ENCODE data around the gene KIF21B.

KIF21B gene

DNA sequence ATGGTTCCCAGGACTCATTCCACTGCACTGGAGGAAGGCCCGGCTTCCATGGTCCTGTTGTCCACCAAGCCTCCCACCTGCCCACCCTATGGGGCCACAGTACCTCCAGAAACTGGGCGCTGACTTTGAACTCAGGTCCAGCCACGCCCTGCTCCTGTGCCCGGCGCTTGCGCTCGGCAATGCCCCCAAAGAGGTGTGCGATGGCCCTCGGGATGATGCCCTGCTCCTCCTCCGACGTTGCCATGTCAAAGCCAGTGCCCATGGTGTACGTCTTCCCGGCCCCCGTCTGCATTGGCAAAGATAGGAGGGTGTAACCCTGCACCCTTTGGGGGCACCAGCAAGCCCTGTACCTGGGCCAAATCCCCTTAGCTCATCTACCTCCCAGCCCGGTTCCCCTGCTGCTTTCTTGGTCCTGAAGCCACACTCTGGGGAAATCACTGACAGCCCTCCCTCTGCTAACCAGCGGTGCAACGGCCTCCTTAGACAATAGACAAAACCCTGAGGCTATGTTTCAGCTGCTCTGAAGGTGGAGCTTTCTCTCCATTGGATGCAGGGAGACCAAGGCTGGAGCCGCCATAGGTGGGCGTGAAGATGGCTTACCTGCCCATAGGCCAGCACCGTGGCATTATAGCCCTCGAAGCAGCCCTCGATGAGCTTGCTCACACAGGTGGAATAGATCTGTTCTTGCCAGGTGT is 14.7 kb downstream of the KIF21B start:
- Histone ChIP-seq H3K4me2 (ENCODE audit: low read length) (no peak overlapping the region), H3K9me3 (ENCODE audit: low read length) (no peaks in the 10 kb centered on the region), H3K4me1 (ENCODE audit: insufficient read depth, low read length, severe bottlenecking) (no peaks in the 10 kb centered on the region), H3K27me3 (ENCODE audit: insufficient read depth, low read length) (no peaks in the 10 kb centered on the region), H3K9ac (ENCODE audit: low read length) (no peak overlapping the region), H3K4me3 (ENCODE audit: low read depth, low read length, poor library complexity, severe bottlenecking) (no peak overlapping the region), H3F3A (ENCODE audit: insufficient read depth, low read length) (no peaks in the 10 kb centered on the region), H3K9me2 (ENCODE audit: low read depth, low read length) (no peaks in the 10 kb centered on the region), H3K36me3 (ENCODE audit: insufficient read depth, low read length) (no peaks in the 10 kb centered on the region), H4K20me1 (ENCODE audit: insufficient read depth, low read length) (no peaks in the 10 kb centered on the region), H2AFZ (ENCODE audit: low read length) (no peak overlapping the region), H3K79me2 (ENCODE audit: insufficient read depth, low read length) (no peaks in the 10 kb centered on the region), H3K27ac (ENCODE audit: low read depth, low read length, poor library complexity, severe bottlenecking) (no peak overlapping the region)
- TF ChIP-seq EZH2 (IDR thresholded peaks at IDR 0.05; ENCODE audit: borderline replicate concordance, low read length), result no peak
- TF ChIP-seq, protein P1, sequence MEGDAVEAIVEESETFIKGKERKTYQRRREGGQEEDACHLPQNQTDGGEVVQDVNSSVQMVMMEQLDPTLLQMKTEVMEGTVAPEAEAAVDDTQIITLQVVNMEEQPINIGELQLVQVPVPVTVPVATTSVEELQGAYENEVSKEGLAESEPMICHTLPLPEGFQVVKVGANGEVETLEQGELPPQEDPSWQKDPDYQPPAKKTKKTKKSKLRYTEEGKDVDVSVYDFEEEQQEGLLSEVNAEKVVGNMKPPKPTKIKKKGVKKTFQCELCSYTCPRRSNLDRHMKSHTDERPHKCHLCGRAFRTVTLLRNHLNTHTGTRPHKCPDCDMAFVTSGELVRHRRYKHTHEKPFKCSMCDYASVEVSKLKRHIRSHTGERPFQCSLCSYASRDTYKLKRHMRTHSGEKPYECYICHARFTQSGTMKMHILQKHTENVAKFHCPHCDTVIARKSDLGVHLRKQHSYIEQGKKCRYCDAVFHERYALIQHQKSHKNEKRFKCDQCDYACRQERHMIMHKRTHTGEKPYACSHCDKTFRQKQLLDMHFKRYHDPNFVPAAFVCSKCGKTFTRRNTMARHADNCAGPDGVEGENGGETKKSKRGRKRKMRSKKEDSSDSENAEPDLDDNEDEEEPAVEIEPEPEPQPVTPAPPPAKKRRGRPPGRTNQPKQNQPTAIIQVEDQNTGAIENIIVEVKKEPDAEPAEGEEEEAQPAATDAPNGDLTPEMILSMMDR (IDR thresholded peaks at IDR 0.05; ENCODE audit: low read length), result no peak

DNA sequence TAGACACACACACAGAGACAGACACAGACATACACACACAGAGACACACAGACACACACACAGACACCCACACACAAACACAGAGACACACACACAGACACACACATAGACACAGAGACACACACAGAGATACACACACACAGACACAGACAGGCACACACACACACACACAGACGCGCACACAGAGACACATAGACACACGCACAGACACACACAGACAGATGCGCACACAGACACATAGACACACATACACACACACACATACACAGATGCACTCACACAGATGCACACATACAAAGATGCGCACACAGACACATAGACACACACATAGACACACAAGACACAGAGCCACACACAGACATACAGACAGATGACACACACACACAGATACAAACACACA is 16.0 kb downstream of the KIF21B start:
- H3K79me2 ChIP-seq (ENCODE audit: insufficient read depth, low read length), result no peaks in the 10 kb centered on the region

DNA sequence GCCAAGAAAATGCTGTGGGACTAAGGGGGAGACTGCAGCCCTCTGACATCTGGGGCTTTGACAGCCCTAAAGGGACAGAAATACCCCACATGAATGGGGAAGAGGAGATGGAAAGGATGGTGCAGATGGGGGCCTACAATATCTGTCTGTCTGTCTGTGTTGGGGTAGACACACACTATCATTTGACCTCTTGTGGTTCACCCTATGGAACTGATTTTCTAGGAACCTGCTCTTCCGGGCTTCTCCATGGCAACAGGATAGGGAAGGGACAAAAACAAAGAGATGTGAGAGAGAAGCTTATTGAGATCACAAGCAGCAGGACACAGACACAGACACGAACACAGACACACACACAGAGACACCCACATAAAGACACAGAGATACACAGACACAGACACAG is 17.1 kb downstream of the KIF21B start:
- no peaks in the 10 kb centered on the region for H3K4me1 ChIP-seq (ENCODE audit: insufficient read depth, low read length, severe bottlenecking)
- no peaks in the 10 kb centered on the region for H3F3A ChIP-seq (ENCODE audit: insufficient read depth, low read length)
- H3K9ac ChIP-seq (ENCODE audit: low read length), result no peak overlapping the region
- no peaks in the 10 kb centered on the region for H3K9me3 ChIP-seq (ENCODE audit: low read length)
- no peaks in the 10 kb centered on the region for H3K36me3 ChIP-seq (ENCODE audit: insufficient read depth, low read length)
- TF ChIP-seq, protein P1 (IDR thresholded peaks at IDR 0.05; ENCODE audit: low read length), result no peak
- no peak for TF ChIP-seq EZH2 (IDR thresholded peaks at IDR 0.05; ENCODE audit: borderline replicate concordance, low read length)
- no peaks in the 10 kb centered on the region for H3K79me2 ChIP-seq (ENCODE audit: insufficient read depth, low read length)
- no peak overlapping the region for H3K27ac ChIP-seq (ENCODE audit: low read depth, low read length, poor library complexity, severe bottlenecking)
- H3K27me3 ChIP-seq (ENCODE audit: insufficient read depth, low read length), result no peaks in the 10 kb centered on the region
- no peak overlapping the region for H3K4me2 ChIP-seq (ENCODE audit: low read length)
- no peaks in the 10 kb centered on the region for H3K9me2 ChIP-seq (ENCODE audit: low read depth, low read length)
- H2AFZ ChIP-seq (ENCODE audit: low read length), result no peak overlapping the region
- H4K20me1 ChIP-seq (ENCODE audit: insufficient read depth, low read length), result no peaks in the 10 kb centered on the region
- no peak overlapping the region for H3K4me3 ChIP-seq (ENCODE audit: low read depth, low read length, poor library complexity, severe bottlenecking)

More for the DNA sequence above, 16.0 kb downstream of the KIF21B start:
- Histone ChIP-seq H3K4me2 (ENCODE audit: low read length) (no peak overlapping the region), H3K27me3 (ENCODE audit: insufficient read depth, low read length) (no peaks in the 10 kb centered on the region), H3F3A (ENCODE audit: insufficient read depth, low read length) (no peaks in the 10 kb centered on the region), H3K4me3 (ENCODE audit: low read depth, low read length, poor library complexity, severe bottlenecking) (no peak overlapping the region), H3K27ac (ENCODE audit: low read depth, low read length, poor library complexity, severe bottlenecking) (no peak overlapping the region), H3K36me3 (ENCODE audit: insufficient read depth, low read length) (no peaks in the 10 kb centered on the region), H3K4me1 (ENCODE audit: insufficient read depth, low read length, severe bottlenecking) (no peaks in the 10 kb centered on the region), H3K9me3 (ENCODE audit: low read length) (no peaks in the 10 kb centered on the region), H3K9me2 (ENCODE audit: low read depth, low read length) (no peaks in the 10 kb centered on the region), H4K20me1 (ENCODE audit: insufficient read depth, low read length) (no peaks in the 10 kb centered on the region), H2AFZ (ENCODE audit: low read length) (no peak overlapping the region), H3K9ac (ENCODE audit: low read length) (no peak overlapping the region)
- no peak for TF ChIP-seq EZH2 (IDR thresholded peaks at IDR 0.05; ENCODE audit: borderline replicate concordance, low read length)
- TF ChIP-seq, protein P1 (IDR thresholded peaks at IDR 0.05; ENCODE audit: low read length), result no peak

All from OCI-LY1 (cell line).